Breast epithelium (tissue), 3 donors: ENCODE data around the gene TMEM238L.

Experiments used
- CTCF ChIP-seq, 3 donors: fragments of 450-650 bp; IDR thresholded peaks; one replicate each; pipeline ENCODE4 v1.5.1; 2016 to 2017; ENCODE audit warnings: antibody characterized with exemption in 3 of 3, mild to moderate bottlenecking in 3 of 3, moderate library complexity in 3 of 3
- POLR2A ChIP-seq: fragments of 450-650 bp; IDR thresholded peaks from one replicate; pipeline ENCODE4 v1.6.1; 2016; ENCODE audit warnings: antibody characterized with exemption, mild to moderate bottlenecking, moderate library complexity
- POLR2AphosphoS5 ChIP-seq, 3 donors: sonication (generic); formaldehyde crosslinking; IDR thresholded peaks; one replicate each; pipeline ENCODE4 v1.6.1; 2017; ENCODE audit warnings: antibody characterized with exemption in 3 of 3

- TF ChIP-seq CTCF (IDR thresholded peaks at IDR 0.05) = no peak
- no peak for TF ChIP-seq POLR2A
- no peak for TF ChIP-seq POLR2AphosphoS5 (IDR thresholded peaks at IDR 0.05)
Observed at GRCh38 chr17:10798910-10799309, 5.0 kb downstream of the TMEM238L start.
